ENCODE data around the gene PRR23C.
"Not testable (repeated sequence)": the region's sequence is repeated elsewhere in the genome, so short reads cannot be mapped to it uniquely, and the experiment has no call there.

The PRR23C gene

GRCh38 chr3:139044366-139045210, at the start of gene PRR23C:
PRR23C (minus strand) TSS chr3:139044892; CDS start chr3:139044620, 272 bp downstream.
- no peak for DNase-seq

DNA sequence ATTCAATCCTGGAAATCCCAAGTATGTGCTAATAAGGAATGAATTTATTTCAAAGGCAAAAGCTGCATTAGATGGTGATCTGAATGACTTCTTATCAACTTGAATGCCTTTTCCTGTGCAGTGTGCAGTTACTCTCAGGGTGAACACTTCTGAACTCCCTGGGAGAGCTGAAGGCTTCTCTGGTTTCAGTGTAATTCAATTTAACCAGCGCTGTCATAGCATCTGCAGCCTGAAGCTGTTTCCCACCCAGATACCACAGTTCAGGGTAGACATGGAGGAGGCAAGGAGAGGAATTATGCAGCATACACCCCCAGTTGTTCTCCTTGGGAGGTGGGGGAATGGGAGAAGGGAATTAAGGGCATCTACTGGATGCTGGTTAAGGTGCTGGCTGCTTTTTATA, 49.1 kb upstream of the PRR23C start:
- no peak for DNase-seq

GRCh38 chr3:139088462-139089324, 44.0 kb upstream of the PRR23C start:
- no peak for DNase-seq

DNA sequence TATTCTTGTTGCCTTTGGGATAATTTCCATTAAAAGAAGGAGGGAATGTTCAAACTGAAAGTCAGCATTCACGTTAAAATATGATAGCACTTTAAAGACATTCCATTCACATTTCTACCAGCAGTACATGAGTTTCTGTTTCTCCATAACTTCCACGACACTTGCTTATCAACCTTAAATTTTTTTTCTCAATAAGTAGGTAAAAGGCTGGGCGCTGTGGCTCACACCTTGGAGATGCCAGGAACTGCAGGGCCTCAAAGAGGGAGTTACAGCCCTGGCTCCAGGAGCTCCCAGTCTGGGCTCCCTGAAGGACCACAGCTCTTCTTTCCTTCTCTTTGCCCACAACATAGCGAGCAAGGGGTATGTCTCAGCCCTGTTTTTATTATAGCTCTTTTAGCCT, 42.9 kb upstream of the PRR23C start:
- DNase-seq: no peak

- DNase-seq: no peak
Measured at GRCh38 chr3:139084176-139084575, 39.5 kb upstream of the PRR23C start.

GRCh38 chr3:139074565-139075115, 29.9 kb upstream of the PRR23C start:
- DNase-seq: no peak

DNA sequence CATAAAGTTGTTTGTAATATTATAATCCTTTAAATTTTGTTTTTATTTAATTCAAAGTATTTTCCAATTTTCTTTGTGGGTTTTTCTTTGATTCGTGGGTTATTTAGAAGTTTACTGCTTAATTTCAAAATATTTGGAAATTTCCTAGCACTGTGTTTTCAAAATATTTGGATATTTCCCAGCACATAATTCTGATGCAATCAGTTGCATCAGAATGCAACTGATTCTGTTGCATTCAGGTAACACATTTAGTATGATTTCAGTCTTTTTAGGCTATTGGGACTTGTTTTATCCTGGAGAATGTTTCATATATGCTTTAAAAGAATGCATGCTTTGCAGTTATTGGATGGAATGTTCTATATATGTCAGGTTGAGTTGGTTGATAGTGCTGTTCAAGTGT, 18.2 kb upstream of the PRR23C start:
- DNase-seq: no peak

GRCh38 chr3:139052802-139053600, 8.3 kb upstream of the PRR23C start:
- no peak for DNase-seq

DNA sequence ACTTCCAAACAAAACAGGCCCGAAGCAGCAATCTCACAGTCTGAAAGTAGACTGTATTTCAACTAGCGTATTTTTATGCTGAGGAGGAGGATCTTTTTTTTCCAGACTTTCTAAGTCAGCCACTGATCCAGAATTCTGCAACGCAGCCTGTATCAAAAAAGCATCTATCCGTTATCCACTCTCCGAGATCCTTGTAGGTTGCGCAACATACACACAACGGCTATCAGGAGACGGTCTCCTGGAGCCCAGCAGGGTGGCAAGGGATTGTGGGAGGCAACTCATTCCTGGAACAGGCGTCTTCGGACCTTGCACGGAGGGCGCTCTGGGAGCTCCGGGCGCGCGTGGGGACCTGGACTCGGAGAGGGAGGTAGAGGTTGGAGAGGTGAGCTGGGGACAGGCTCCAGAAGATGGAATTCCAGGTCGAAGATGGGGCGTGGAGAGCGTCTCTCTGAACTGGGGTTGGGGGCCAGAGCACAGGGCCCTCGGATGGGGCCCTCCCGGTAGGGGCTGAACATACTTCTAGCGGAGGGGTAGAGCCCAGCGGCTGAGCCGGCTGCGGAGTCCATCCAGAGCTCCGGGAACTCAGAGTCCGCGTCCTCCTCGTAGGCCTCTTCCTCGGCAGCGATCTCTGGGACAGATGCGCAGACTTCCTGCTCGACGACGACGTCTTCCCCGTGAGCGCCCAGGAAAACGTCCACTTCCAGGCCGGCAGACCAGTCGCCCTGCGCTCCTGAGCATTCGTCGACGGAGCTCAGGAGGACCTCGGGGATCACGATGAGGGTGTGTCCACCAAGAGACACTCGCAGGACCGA, 932 bp downstream of the PRR23C start:
- DNase-seq: no peak

DNA sequence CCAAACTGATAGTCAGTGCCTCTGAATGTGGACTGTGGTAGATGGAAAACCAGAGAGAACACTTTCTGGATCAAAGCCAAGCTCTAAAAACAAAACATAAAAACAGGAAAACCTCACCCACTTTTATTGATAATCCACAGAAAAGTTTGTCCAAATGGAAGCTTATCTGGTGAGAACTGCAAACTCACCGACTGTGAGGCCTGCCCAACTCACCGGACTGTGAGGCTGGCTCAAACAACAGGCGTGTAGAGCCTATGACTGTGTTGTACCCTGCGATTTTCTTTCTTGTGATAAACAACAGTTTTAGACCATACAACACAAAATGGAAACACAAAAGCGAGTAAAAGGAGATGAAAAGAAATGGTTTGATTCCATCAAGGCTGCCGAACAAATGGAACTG, 7.2 kb downstream of the PRR23C start:
- no peak for DNase-seq

DNA sequence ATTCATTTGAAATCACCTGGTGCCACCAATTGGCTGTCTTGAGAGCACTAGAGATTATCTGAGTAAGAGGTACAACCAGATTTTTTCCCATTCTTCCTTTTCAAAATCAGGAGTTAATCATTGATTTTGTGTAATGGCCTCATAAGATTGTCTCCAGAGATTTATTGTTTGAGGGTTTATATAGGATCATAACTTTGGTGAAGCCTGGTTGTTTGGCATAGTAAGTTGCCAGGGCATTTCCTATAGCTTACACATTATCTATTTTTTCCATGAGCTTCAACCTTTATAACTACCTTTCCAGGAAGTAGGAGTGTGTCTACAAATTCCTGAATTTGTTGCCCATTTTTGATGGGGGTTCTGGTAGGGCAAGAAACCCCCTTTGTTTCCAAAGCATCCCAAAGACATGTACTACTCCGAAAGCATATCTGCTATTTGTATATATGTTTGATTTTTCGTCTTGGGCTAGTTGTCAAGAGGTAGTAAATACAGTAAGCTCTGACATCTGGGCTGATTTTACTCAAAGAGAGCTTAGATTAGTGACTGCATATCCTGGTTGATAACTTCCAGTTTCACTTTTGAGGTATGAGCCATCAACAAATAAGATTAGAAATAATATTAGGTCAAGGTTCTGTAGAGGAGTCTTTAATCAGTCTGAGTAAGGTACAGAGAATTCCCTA, 12.2 kb downstream of the PRR23C start:
- DNase-seq: no peak

- not testable (repeated sequence) for DNase-seq
Measured at GRCh38 chr3:139030576-139030975, 14.1 kb downstream of the PRR23C start.

GRCh38 chr3:139024968-139025367, 19.7 kb downstream of the PRR23C start:
- no peak for DNase-seq

DNA sequence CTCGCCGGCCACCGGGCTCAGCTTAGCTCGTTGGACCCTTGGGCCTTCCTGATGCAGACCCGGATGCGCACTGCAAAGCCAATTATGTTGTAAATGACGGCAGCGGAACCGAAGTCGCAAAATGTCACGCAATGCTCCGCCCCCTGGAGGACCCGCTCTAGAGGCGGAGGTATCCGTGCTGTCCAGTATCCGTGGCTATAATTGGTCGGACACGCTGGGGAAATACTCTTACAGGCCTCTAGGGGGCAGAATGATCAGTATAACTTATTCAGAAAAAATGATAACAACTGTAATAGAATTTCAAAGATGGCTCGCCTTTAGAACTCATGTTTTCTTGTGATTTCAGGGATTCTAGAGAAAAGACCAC, 23.8 kb downstream of the PRR23C start, which contains the start of gene PRR23B:
PRR23B (minus strand) TSS at position 59 of the 367 bp plus-strand sequence. CDS start 265 bp downstream, outside the sequence.
- no peak for DNase-seq

DNA sequence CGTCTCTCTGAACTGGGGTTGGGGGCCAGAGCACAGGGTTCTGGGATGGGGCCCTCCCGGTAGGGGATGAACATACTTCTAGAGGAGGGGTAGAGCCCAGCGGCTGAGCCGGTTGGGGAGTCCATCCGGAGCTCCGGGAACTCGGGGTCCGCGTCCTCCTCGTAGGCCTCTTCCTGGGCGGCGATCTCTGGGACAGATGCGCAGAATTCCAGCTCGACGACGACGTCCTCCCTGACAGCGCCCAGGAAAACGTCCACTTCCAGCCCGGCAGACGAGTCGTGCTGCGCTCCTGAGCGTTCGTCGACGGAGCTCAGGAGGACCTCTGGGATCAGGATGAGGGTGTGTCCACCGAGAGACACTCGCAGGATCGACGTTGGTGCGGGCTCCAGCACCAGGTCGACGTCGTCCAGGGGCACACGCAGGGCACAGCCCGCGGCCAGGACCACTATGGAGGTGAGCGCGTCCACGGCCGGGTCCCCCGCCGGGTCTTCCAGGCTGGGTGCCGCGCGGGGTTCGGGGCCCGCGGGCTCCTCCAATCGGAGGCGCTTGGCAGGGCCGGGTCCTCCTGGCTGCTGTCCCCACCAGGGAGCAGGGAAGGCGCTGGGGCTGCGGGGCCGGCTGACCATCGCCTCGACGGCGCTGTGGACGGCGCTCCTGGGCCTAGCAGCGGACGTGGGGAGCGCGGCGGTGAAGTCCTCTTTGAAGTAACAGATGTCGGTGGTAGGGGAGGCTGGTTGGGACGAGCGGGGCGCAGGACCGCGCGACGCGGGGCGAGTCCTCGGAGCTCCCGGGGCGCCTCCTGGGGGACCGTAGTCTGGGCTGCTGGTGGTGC, 24.4 kb downstream of the PRR23C start:
- no peak for DNase-seq

DNA sequence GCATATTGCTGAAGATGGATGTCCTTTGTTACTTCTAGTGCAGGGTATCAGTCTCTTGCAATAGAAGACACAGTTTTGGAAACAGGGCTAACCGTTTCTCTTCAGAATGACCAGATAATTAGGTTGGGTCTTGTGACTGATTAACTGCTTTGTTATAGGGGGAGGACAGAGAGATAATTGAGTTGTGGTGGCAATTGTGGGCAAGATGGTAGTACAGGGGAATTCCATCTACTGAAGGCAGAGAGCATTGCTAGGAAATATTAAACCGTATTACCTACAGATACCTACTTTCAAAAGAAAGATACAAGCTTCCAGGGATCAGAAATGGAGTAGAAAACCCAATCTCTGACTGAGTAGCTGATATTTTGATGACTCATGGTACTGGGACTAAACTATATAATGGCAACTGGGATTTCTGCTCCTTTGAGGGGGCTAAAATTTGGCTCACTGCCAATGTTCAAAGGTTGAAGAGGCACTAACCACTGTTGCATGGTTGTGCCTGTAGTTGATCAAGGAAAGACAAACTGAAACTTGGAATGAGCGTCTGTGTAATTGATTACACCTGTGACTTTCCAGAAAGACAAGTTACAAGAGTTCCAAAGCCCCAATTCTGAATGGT, 28.2 kb downstream of the PRR23C start:
- no peak for DNase-seq

- no peak for DNase-seq
Measured at GRCh38 chr3:139006051-139006716, 38.5 kb downstream of the PRR23C start, which contains the start of gene PRR23A. PRR23A (minus strand) TSS chr3:139006268; CDS start chr3:139006268, 0 bp downstream.

- no peak for DNase-seq
Measured at GRCh38 chr3:139005356-139005993, 39.2 kb downstream of the PRR23C start.

Data from CD4-positive, alpha-beta T cell treated with Interleukin-1 beta for 1 hour (primary cell).